ENCODE measurements around the gene ATXN1L.

GRCh38 chr16:71894921-71895678 lies 49.3 kb downstream of the ATXN1L start, which contains the start of gene IST1:
- TF ChIP-seq SUZ12 (IDR thresholded peaks at IDR 0.05; ENCODE audit: extremely low read depth, insufficient read depth, insufficient read length) (no peak), ZNF274 (IDR thresholded peaks at IDR 0.05; ENCODE audit: low read depth, low read length) (no peak)
